AG04450 (cell line): ENCODE data around the gene CMSS1. TPM values are rescaled to one million over a fixed set of nuclear protein-coding genes. Genes with fewer than 3 reads are reported as not detected.

Experiments used
- CTCF ChIA-PET: fragments of 300-600, 350-600 bp; formaldehyde crosslinking; extraction: SDS; loops from one replicate; lab custom pipeline; 2022; ENCODE audit warnings: antibody characterized with exemption, inconsistent platforms; lab: Charles Lee
- POLR2A ChIA-PET: fragments of 350-600 bp; formaldehyde crosslinking; extraction: SDS; loops from one replicate; lab custom pipeline; 2021; ENCODE audit warnings: antibody characterized with exemption, inconsistent platforms; lab: Yijun Ruan, JAX
- DNase-seq: peaks from one replicate; pipeline ENCODE4 v3.0.0-alpha.2; 2011; ENCODE audit warnings: low read depth, low spot score
- H3K27ac ChIP-seq: one replicate; pipeline ENCODE4 v1.5.1; 2012; ENCODE audit warnings: low read depth, low read length, control low read depth
- H3K27me3 ChIP-seq: one replicate; pipeline ENCODE4 v1.6.0; 2012; ENCODE audit warnings: low read length; ENCODE audit not compliant: control insufficient read depth, insufficient read depth
- H3K4me3 ChIP-seq: 2 replicates; pipeline ENCODE4 v1.5.1; 2011; ENCODE audit warnings: mild to moderate bottlenecking, low read depth, low read length, control low read depth
- H3K9me3 ChIP-seq: 2 replicates; pipeline ENCODE4 v1.5.1; 2012; ENCODE audit warnings: low read length; ENCODE audit not compliant: control insufficient read depth, insufficient read depth
- CTCF ChIP-seq: IDR thresholded peaks from 2 replicates; pipeline ENCODE4 v1.5.1; 2011; ENCODE audit warnings: low read depth, low read length, control low read depth, inconsistent platforms
- polyA plus RNA-seq: library from polyadenylated mRNA; depleted of rRNA; stranded (reverse); fragments of >200 nt; gene quantifications from 2 replicates; pipeline ENCODE4 v1.2.3, GENCODE V29; 2011

CMSS1 gene
- polyA plus RNA-seq, 1 experiment, result 15.7 TPM

- POLR2A ChIA-PET, result no interaction called here
- CTCF ChIA-PET, result interaction anchor here (0.8 to 1.4 kb wide), 2 partner anchors 17 to 18 kb away, joined by 3 read pairs; no protein-coding TSS in a partner anchor
- Histone ChIP-seq H3K27ac (no peak overlapping the region), H3K27me3 (no peaks in the 10 kb centered on the region), H3K9me3 (no peaks in the 10 kb centered on the region), H3K4me3 (no peak overlapping the region)
- DNase-seq, result no peak
- TF ChIP-seq CTCF, result no peak
Observed at GRCh38 chr3:99825004-99825640, 7.5 kb downstream of the CMSS1 start.

GRCh38 chr3:99829844-99830243, 12.2 kb downstream of the CMSS1 start:
- no peak for DNase-seq
- no peaks in the 10 kb centered on the region for H3K9me3 ChIP-seq
- POLR2A ChIA-PET, result no interaction called here

GRCh38 chr3:99833617-99834205, 16.0 kb downstream of the CMSS1 start:
- H3K27ac ChIP-seq, result no peak overlapping the region
- POLR2A ChIA-PET, result no interaction called here
- CTCF ChIA-PET, result interaction anchor here (1.1 to 7.8 kb wide), 9 partner anchors 10 to 1362 kb away, joined by 3 to 124 read pairs (median 6); no protein-coding TSS in a partner anchor
- no peak overlapping the region for H3K4me3 ChIP-seq
- H3K27me3 ChIP-seq, result no peaks in the 10 kb centered on the region
- TF ChIP-seq CTCF, result no peak
- H3K9me3 ChIP-seq, result no peaks in the 10 kb centered on the region
- DNase-seq, result no peak

More at GRCh38 chr3:99829844-99830243, 12.2 kb downstream of the CMSS1 start:
- no peak overlapping the region for H3K27ac ChIP-seq
- CTCF ChIA-PET, result interaction anchor here (0.9 to 7.8 kb wide), 3 partner anchors 426 to 487 kb away, joined by 3 to 124 read pairs (median 5); no protein-coding TSS in a partner anchor
- H3K27me3 ChIP-seq, result no peaks in the 10 kb centered on the region
- H3K4me3 ChIP-seq, result no peak overlapping the region
- no peak for TF ChIP-seq CTCF

GRCh38 chr3:99834211-99834957, 16.7 kb downstream of the CMSS1 start:
- POLR2A ChIA-PET, result no interaction called here
- H3K9me3 ChIP-seq, result no peaks in the 10 kb centered on the region
- no peak for DNase-seq
- no peak overlapping the region for H3K27ac ChIP-seq
- CTCF ChIA-PET, result interaction anchor here (1.1 to 7.8 kb wide), 7 partner anchors 10 to 756 kb away, joined by 3 to 124 read pairs (median 5); no protein-coding TSS in a partner anchor
- no peaks in the 10 kb centered on the region for H3K27me3 ChIP-seq
- no peak overlapping the region for H3K4me3 ChIP-seq
- no peak for TF ChIP-seq CTCF
